ENCODE results near the gene ZBTB18. TPM values are rescaled to one million over a fixed set of nuclear protein-coding genes. Genes with fewer than 3 reads are reported as not detected.
A peak's percentile ranks its signal among the peaks of the same experiment; 100 is the strongest.

ZBTB18 gene
- total RNA-seq, 1 experiment from 2014 or later: 12.1 TPM

DNA sequence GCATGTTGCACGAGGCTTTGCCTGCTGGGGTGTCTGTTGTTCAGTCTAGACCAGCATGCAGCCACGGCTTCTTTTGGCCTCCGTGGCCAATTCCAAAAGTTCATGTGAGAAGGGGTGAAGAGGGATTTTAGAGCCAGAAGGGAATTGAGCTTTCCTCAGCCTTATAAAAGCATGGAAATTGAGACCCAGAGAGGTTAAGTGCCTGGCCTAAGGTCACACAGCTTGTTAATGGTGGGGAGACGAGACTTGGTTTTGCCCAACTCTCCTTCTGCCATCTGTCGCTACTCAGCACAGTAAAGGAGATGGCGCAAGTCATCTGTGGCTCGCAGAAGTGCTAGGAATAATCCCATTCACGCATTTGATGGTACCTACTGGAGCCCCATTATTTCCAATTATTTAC, 25.7 kb downstream of the ZBTB18 start:
- no peak overlapping the region for H2AFZ ChIP-seq (ENCODE audit: low read length)
- H3K23ac ChIP-seq (ENCODE audit: insufficient read length, low read depth, low read length): no peak overlapping the region
- H2BK120ac ChIP-seq (ENCODE audit: low read depth, low read length, poor library complexity, severe bottlenecking): no peak overlapping the region
- H3K27me3 Mint-ChIP-seq (ENCODE audit: low read depth): peaks cover 12% of the 10 kb centered on the region
- peaks cover 19% of the 10 kb centered on the region in 2 experiments for H3K4me1 Mint-ChIP-seq
- H3K27ac ChIP-seq (ENCODE audit: insufficient read length, low read depth, low read length): no peak overlapping the region
- no peak overlapping the region for H2AK5ac ChIP-seq (ENCODE audit: insufficient read length, low read length)
- H3K4me3 Mint-ChIP-seq: no peak overlapping the region
- H3K9ac ChIP-seq (ENCODE audit: extremely low read depth, insufficient read length, low read length): no peak overlapping the region
- H4K5ac ChIP-seq (ENCODE audit: insufficient read length, low read depth, low read length): no peak overlapping the region
- H3K9me3 Mint-ChIP-seq: no peaks in the 10 kb centered on the region
- H3K14ac ChIP-seq (ENCODE audit: insufficient read depth, low read length): no peak overlapping the region
- no CpG with 5 or more reads among the region's 8 CpGs for WGBS (ENCODE audit: extremely low coverage, insufficient read length, low lambda C conversion rate)
- H3K23me2 ChIP-seq (ENCODE audit: insufficient read length, low read depth, low read length, poor library complexity, severe bottlenecking): no peaks in the 10 kb centered on the region
- H3K4me2 ChIP-seq (ENCODE audit: insufficient read depth, insufficient read length, low read length): no peak overlapping the region
- H3K4ac ChIP-seq (ENCODE audit: low read depth, low read length): no peak overlapping the region
- H3K36me3 Mint-ChIP-seq (ENCODE audit: insufficient read depth in 1 of 3, low read depth in 3 of 3): no peaks in the 10 kb centered on the region
- no peak overlapping the region for H2BK5ac ChIP-seq (ENCODE audit: insufficient read length, low read length)
- H2BK20ac ChIP-seq (ENCODE audit: low read depth, low read length, poor library complexity, severe bottlenecking): no peak overlapping the region
- peaks cover 5% of the 10 kb centered on the region for H3K4me1 ChIP-seq (ENCODE audit: insufficient read depth, low read length)
- H4K20me1 ChIP-seq (ENCODE audit: control insufficient read depth, insufficient read depth, insufficient read length): no peaks in the 10 kb centered on the region
- H2BK12ac ChIP-seq (ENCODE audit: insufficient read length, low read depth, low read length): no peak overlapping the region
- H3K79me1 ChIP-seq (ENCODE audit: insufficient read depth, low read depth, low read length, poor library complexity, severe bottlenecking): no peaks in the 10 kb centered on the region
- no peak overlapping the region for H2BK15ac ChIP-seq (ENCODE audit: low read depth, low read length)
- no peak for DNase-seq
- H3K18ac ChIP-seq (ENCODE audit: insufficient read length, low read depth, low read length): no peak overlapping the region
- H3T11ph ChIP-seq (ENCODE audit: low read length): no peak overlapping the region
- peak overlapping the region in 2 of 3 experiments; percentile 23 to 92; a peak in 2 of 7 replicates for H3K27ac Mint-ChIP-seq
- no peak overlapping the region for H4K8ac ChIP-seq (replicated peaks; ENCODE audit: insufficient read length, low read depth, low read length)
- no peaks in the 10 kb centered on the region for H3K27me3 ChIP-seq (ENCODE audit: insufficient read depth, low read length)
- TF ChIP-seq CTCF (conservative IDR thresholded peaks at IDR 0.05): no peak
- H3K79me2 ChIP-seq (ENCODE audit: insufficient read depth, low read length): no peaks in the 10 kb centered on the region
- no peak overlapping the region for H3K56ac ChIP-seq (ENCODE audit: insufficient read length, low read depth, low read length)
- no peak overlapping the region for H4K91ac ChIP-seq (ENCODE audit: insufficient read length, low read depth, low read length)
- no peaks in the 10 kb centered on the region for H3K9me3 ChIP-seq (ENCODE audit: control insufficient read depth, low read depth, low read length)

Measured in H9 (cell line).